ENCODE measurements around the gene RGS8. TPM values are rescaled to one million over a fixed set of nuclear protein-coding genes. Genes with fewer than 3 reads are reported as not detected.

Gene RGS8
- total RNA-seq, result under 1 TPM in 3 of 4 donors, not detected in 1; 0.06 to 0.84 (median 0.12) TPM

- ATAC-seq (ENCODE audit: low FRiP score) (no peak), DNase-seq (ENCODE audit: low spot score) (no peak)
- TF ChIP-seq CTCF (IDR thresholded peaks at IDR 0.05), result no peak
Observed at GRCh38 chr1:182684116-182684828, at the start of gene RGS8. Gene RGS8, minus strand, starts transcription at chr1:182684587. Its CDS starts 14,938 bp downstream, at chr1:182669649.

- ATAC-seq (ENCODE audit: low FRiP score) (no peak), DNase-seq (ENCODE audit: low spot score) (no peak)
- no peak for TF ChIP-seq CTCF (IDR thresholded peaks at IDR 0.05)
Observed at GRCh38 chr1:182731852-182732575, 47.6 kb upstream of the RGS8 start.

GRCh38 chr1:182726912-182727311, 42.5 kb upstream of the RGS8 start:
- ATAC-seq (ENCODE audit: low FRiP score) (peak; percentile 13), DNase-seq (ENCODE audit: low spot score) (no peak)
- no peak for TF ChIP-seq CTCF (IDR thresholded peaks at IDR 0.05)

GRCh38 chr1:182725259-182726255, 41.2 kb upstream of the RGS8 start:
- no peak for TF ChIP-seq CTCF (IDR thresholded peaks at IDR 0.05)
- no peak for ATAC-seq (ENCODE audit: low FRiP score)
- DNase-seq (ENCODE audit: low spot score), result no peak

- DNase-seq (ENCODE audit: low spot score), result no peak
Observed at GRCh38 chr1:182724215-182724614, 39.8 kb upstream of the RGS8 start.

More at GRCh38 chr1:182724215-182724614, 39.8 kb upstream of the RGS8 start:
- no peak for TF ChIP-seq CTCF (IDR thresholded peaks at IDR 0.05)
- ATAC-seq (ENCODE audit: low FRiP score), result no peak
